ENCODE data around the gene TKT.

Gene TKT

GRCh38 chr3:53191836-53192480, 63.9 kb downstream of the TKT start:
- DNase-seq (ENCODE audit: insufficient read length, low spot score) (no peak), FAIRE-seq (no peak)
- no peak for TF ChIP-seq CTCF (IDR thresholded peaks at IDR 0.05; ENCODE audit: insufficient read depth, missing control alignments)

GRCh38 chr3:53190659-53191058, 65.2 kb downstream of the TKT start:
- no peak for DNase-seq (ENCODE audit: insufficient read length, low spot score)
- no peak for TF ChIP-seq CTCF (IDR thresholded peaks at IDR 0.05; ENCODE audit: insufficient read depth, missing control alignments)
- FAIRE-seq, result no peak

GRCh38 chr3:53189276-53189675, 66.5 kb downstream of the TKT start:
- no peak for FAIRE-seq

GRCh38 chr3:53188720-53189119, 67.1 kb downstream of the TKT start:
- no peak for TF ChIP-seq CTCF (IDR thresholded peaks at IDR 0.05; ENCODE audit: insufficient read depth, missing control alignments)
- FAIRE-seq (no peak), DNase-seq (ENCODE audit: insufficient read length, low spot score) (no peak)

More at GRCh38 chr3:53189276-53189675, 66.5 kb downstream of the TKT start:
- DNase-seq (ENCODE audit: insufficient read length, low spot score), result no peak
- TF ChIP-seq CTCF (IDR thresholded peaks at IDR 0.05; ENCODE audit: insufficient read depth, missing control alignments), result no peak

- DNase-seq (ENCODE audit: insufficient read length, low spot score) (no peak), FAIRE-seq (no peak)
- no peak for TF ChIP-seq CTCF (IDR thresholded peaks at IDR 0.05; ENCODE audit: insufficient read depth, missing control alignments)
Measured at GRCh38 chr3:53188136-53188685, 67.6 kb downstream of the TKT start.

GRCh38 chr3:53187430-53187829, 68.4 kb downstream of the TKT start:
- FAIRE-seq (no peak), DNase-seq (ENCODE audit: insufficient read length, low spot score) (no peak)
- TF ChIP-seq CTCF (IDR thresholded peaks at IDR 0.05; ENCODE audit: insufficient read depth, missing control alignments), result no peak

- DNase-seq (ENCODE audit: insufficient read length, low spot score), result no peak
- FAIRE-seq, result no peak
- TF ChIP-seq CTCF (IDR thresholded peaks at IDR 0.05; ENCODE audit: insufficient read depth, missing control alignments), result no peak
Measured at GRCh38 chr3:53186726-53187125, 69.1 kb downstream of the TKT start.

Data from D721Med (cell line).